Cardiac fibroblast (primary cell): ENCODE measurements around the gene ELOVL5.
A peak's percentile ranks its signal among the peaks of the same experiment; 100 is the strongest.
"Not testable (repeated sequence)": the region's sequence is repeated elsewhere in the genome, so short reads cannot be mapped to it uniquely, and the experiment has no call there.

ENCODE experiments used
- DNase-seq, 2 donors: peaks; one replicate each; pipeline versions ENCODE4 v3.0.0 to v3.0.0-alpha.2; 2010; ENCODE audit warnings: low read depth in 2 of 2
- H3K4me3 ChIP-seq, 2 donors: replicated peaks in 1 of 2; 1 replicate in 1 of 2; 2 replicates in 1 of 2; pipeline ENCODE4 v1.5.1; 2011; ENCODE audit warnings: low read depth in 2 of 2, low read length in 2 of 2, mild to moderate bottlenecking in 2 of 2, moderate library complexity in 1 of 2
- CTCF ChIP-seq: IDR thresholded peaks from one replicate; pipeline ENCODE4 v1.5.1; 2011; ENCODE audit warnings: low read depth, mild to moderate bottlenecking, low read length, inconsistent platforms

The ELOVL5 gene

GRCh38 chr6:53309059-53309900 is 39.5 kb downstream of the ELOVL5 start:
- DNase-seq: peak; percentile 70 to 90
- no peak for TF ChIP-seq CTCF

DNA sequence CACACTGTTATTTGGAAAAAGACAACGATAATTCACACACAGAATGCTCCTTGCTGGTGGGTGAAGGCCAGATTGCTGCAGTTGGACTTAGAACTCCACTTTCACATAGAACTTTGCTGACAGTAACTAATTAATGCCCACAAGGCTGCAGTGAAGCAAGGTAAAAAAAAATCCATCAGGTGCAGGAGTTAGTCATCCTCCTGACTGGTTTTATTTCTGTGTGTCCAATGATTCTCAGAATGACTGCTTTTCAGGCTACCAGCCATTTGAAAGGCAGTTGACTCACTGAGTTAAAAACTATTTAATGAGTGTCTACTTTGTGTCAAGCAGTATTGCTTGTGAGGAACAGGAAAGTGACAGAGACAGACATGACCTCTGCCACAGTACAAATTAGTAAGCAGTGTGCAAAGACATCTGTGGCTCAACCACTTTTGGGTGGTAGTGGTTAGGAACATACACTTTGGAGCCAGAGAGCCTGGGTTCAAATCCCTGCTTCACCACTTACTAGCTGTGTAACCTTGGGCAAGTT is 41.9 kb downstream of the ELOVL5 start:
- DNase-seq: peak in 1 of 2 donors; percentile 62
- no peak overlapping the region for H3K4me3 ChIP-seq
- TF ChIP-seq CTCF: no peak

More at GRCh38 chr6:53309059-53309900, 39.5 kb downstream of the ELOVL5 start:
- H3K4me3 ChIP-seq: no peak overlapping the region

DNA sequence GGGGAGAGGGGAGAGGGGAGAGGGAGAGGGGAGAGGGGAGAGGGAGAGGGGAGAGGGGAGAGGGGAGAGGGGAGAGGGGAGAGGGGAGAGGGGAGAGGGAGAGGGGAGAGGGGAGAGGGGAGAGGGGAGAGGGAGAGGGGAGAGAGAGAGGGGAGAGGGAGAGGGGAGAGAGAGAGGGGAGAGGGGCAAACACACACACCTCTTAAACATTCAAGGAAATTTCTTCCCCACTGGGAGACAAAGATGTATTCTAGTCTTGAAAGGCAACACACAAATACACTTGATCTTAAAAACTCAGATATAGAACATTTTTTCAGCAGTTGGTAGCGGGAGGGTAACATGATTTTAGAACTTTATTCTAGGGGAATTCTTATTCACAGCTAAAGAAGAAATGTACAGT is 42.5 kb downstream of the ELOVL5 start:
- not testable (repeated sequence) for DNase-seq, H3K4me3 ChIP-seq

- H3K4me3 ChIP-seq, DNase-seq: not testable (repeated sequence)
Observed at GRCh38 chr6:53305506-53306005, 43.2 kb downstream of the ELOVL5 start.

DNA sequence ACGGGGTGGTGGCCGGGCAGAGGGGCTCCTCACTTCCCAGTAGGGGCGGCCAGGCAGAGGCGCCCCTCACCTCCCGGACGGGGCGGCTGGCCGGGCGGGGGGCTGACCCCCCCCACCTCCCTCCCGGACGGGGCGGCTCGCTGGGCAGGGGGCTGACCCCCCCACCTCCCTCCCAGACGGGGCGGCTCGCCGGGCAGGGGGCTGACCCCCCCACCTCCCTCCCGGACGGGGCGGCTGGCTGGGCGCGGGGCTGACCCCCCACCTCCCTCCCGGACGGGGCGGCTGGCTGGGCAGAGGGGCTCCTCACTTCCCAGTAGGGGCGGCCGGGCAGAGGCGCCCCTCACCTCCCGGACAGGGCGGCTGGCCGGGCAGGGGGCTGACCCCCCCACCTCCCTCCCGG is 43.8 kb downstream of the ELOVL5 start:
- not testable (repeated sequence) for DNase-seq, H3K4me3 ChIP-seq

GRCh38 chr6:53302678-53303360 is 45.9 kb downstream of the ELOVL5 start:
- DNase-seq: peak; percentile 92 to 93
- no peak for TF ChIP-seq CTCF
- peak overlapping the region in 1 of 2 donors; percentile 27 for H3K4me3 ChIP-seq

- DNase-seq: peak in 1 of 2 donors; percentile 36
- H3K4me3 ChIP-seq: no peak overlapping the region
- no peak for TF ChIP-seq CTCF
Observed at GRCh38 chr6:53301801-53302537, 46.8 kb downstream of the ELOVL5 start.
